ENCODE measurements around the gene MMAB.

DNA sequence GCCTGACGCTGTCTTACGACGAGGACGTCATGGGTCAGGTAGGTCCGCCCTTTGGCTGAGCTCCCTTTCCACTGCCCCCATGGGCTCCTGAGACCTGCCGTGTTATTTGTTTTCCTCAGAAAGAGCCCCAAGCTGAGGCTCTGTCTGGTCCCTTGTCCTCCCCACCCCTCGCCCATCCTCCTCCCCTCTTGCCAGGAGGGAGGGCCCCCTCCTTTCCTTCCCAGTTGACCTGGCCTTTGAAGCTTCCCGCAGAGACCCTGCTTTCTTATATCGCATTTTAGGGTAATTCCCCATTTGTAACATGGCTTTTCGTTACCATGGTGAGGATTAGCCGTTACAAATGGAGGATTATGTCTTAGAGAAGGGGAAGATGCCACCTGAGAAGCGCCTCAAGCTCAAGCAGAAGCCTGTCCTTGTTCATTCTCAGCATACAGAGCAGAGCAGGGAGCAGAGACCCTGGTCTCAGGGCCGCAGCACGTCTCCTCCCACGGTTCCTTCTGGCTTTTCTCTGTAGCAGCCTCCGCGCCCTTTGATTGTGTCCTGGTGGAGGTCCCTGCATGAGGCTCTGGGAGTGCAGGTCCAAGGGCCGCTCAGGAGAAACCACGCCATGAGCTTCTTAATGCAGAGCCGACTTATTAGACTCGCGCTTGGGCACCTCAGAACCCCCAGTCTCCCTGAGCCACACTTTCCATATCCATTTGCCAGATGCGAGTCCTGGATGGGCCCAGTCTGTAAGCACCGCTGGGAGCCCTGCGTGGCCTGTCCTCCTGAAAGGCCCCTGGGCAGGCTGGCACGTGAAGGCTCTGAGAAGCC is 48.6 kb downstream of the MMAB start:
- TF ChIP-seq POLR2A (IDR thresholded peaks at IDR 0.05): no peak
- TF ChIP-seq, protein P1, sequence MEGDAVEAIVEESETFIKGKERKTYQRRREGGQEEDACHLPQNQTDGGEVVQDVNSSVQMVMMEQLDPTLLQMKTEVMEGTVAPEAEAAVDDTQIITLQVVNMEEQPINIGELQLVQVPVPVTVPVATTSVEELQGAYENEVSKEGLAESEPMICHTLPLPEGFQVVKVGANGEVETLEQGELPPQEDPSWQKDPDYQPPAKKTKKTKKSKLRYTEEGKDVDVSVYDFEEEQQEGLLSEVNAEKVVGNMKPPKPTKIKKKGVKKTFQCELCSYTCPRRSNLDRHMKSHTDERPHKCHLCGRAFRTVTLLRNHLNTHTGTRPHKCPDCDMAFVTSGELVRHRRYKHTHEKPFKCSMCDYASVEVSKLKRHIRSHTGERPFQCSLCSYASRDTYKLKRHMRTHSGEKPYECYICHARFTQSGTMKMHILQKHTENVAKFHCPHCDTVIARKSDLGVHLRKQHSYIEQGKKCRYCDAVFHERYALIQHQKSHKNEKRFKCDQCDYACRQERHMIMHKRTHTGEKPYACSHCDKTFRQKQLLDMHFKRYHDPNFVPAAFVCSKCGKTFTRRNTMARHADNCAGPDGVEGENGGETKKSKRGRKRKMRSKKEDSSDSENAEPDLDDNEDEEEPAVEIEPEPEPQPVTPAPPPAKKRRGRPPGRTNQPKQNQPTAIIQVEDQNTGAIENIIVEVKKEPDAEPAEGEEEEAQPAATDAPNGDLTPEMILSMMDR (IDR thresholded peaks at IDR 0.05): no peak
